HEK293 (cell line): ENCODE measurements around the gene FRY.

ENCODE experiments used
- ZBTB7A ChIP-seq: fragments of 450-650 bp; formaldehyde crosslinking; IDR thresholded peaks from 2 replicates; pipeline ENCODE4 v1.5.1; 2016; ENCODE audit warnings: low read depth, missing biosample characterization, missing genetic modification characterization
- ZNF112 ChIP-seq: fragments of 450-650 bp; formaldehyde crosslinking; IDR thresholded peaks from 2 replicates; pipeline ENCODE4 v1.5.0; 2017; ENCODE audit warnings: missing biosample characterization, missing genetic modification characterization
- ZNF544 ChIP-seq: fragments of 450-650 bp; formaldehyde crosslinking; IDR thresholded peaks from 2 replicates; pipeline ENCODE4 v1.5.0; 2017; ENCODE audit warnings: missing biosample characterization, missing genetic modification characterization
- TF ChIP-seq, protein P1 (sequence below): fragments of 450-650 bp; formaldehyde crosslinking; IDR thresholded peaks from 2 replicates; pipeline ENCODE4 v1.5.1; 2016; ENCODE audit warnings: missing biosample characterization, missing genetic modification characterization
- TF ChIP-seq, protein P2 (sequence below): fragments of 450-650 bp; formaldehyde crosslinking; IDR thresholded peaks from 2 replicates; pipeline ENCODE4 v1.5.1; 2016; ENCODE audit warnings: missing biosample characterization, missing genetic modification characterization
- TF ChIP-seq, protein P3 (sequence below): fragments of 450-650 bp; formaldehyde crosslinking; IDR thresholded peaks from 2 replicates; pipeline ENCODE4 v1.5.1; 2016; ENCODE audit warnings: missing biosample characterization, missing genetic modification characterization

DNA sequence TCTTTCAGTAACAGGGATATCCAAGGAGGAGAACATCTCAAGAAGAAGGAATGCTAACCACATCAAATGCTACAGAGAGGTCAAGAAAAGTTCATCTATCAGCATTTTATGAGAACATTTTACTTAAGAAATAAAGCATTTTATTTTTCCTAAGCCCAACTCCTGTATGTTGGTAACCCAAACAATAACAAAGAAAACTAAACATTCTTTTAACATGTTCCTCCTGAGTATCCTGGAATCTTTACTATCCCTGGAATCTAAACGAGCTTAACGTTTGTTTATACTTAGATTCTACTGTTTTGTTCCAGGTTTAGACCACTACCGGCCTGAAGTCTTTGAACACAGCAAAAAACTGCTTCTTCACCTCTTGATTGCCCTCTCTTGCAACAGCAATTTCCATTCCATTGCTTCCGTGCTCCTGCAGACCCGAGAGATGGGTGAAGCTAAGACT is 193.9 kb downstream of the FRY start:
- TF ChIP-seq, protein P1, sequence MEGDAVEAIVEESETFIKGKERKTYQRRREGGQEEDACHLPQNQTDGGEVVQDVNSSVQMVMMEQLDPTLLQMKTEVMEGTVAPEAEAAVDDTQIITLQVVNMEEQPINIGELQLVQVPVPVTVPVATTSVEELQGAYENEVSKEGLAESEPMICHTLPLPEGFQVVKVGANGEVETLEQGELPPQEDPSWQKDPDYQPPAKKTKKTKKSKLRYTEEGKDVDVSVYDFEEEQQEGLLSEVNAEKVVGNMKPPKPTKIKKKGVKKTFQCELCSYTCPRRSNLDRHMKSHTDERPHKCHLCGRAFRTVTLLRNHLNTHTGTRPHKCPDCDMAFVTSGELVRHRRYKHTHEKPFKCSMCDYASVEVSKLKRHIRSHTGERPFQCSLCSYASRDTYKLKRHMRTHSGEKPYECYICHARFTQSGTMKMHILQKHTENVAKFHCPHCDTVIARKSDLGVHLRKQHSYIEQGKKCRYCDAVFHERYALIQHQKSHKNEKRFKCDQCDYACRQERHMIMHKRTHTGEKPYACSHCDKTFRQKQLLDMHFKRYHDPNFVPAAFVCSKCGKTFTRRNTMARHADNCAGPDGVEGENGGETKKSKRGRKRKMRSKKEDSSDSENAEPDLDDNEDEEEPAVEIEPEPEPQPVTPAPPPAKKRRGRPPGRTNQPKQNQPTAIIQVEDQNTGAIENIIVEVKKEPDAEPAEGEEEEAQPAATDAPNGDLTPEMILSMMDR (tag by site-specific recombination): no peak
- TF ChIP-seq, protein P2, sequence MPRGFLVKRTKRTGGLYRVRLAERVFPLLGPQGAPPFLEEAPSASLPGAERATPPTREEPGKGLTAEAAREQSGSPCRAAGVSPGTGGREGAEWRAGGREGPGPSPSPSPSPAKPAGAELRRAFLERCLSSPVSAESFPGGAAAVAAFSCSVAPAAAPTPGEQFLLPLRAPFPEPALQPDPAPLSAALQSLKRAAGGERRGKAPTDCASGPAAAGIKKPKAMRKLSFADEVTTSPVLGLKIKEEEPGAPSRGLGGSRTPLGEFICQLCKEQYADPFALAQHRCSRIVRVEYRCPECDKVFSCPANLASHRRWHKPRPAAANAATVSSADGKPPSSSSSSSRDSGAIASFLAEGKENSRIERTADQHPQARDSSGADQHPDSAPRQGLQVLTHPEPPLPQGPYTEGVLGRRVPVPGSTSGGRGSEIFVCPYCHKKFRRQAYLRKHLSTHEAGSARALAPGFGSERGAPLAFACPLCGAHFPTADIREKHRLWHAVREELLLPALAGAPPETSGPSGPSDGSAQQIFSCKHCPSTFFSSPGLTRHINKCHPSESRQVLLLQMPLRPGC: no peak
- TF ChIP-seq ZNF544 (tag by site-specific recombination) (no peak), ZBTB7A (tag by site-specific recombination) (no peak), ZNF112 (tag by site-specific recombination) (no peak)
- TF ChIP-seq, protein P3, sequence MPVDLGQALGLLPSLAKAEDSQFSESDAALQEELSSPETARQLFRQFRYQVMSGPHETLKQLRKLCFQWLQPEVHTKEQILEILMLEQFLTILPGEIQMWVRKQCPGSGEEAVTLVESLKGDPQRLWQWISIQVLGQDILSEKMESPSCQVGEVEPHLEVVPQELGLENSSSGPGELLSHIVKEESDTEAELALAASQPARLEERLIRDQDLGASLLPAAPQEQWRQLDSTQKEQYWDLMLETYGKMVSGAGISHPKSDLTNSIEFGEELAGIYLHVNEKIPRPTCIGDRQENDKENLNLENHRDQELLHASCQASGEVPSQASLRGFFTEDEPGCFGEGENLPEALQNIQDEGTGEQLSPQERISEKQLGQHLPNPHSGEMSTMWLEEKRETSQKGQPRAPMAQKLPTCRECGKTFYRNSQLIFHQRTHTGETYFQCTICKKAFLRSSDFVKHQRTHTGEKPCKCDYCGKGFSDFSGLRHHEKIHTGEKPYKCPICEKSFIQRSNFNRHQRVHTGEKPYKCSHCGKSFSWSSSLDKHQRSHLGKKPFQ (tag by site-specific recombination): no peak
